ENCODE data around the gene TFPI2. TPM values are rescaled to one million over a fixed set of nuclear protein-coding genes. Genes with fewer than 3 reads are reported as not detected.

The TFPI2 gene
- total and polyA plus RNA-seq, 10 donors: 0.92 to 6.3 (median 1.5) TPM

DNA sequence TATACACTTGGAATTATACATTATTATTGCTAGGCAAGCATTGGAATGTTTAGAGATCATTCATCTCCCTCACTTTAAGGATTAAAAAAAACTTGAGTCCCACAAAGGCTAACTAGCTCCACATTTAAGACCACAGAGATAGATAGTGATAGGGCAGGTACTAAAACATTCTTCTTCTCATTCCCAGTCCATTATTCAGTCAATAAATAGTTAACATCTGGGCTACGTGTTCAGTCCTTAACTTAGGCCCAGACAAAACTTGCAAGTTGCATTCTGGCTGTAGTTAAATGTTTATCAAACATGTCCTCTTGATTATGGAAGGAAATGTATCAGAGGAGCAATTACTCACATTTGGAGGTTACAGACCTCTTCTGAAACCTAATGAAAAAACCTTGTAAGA is 33.4 kb upstream of the TFPI2 start:
- WGBS, 5 donors: 38 to 70% (median 50%) methylated on average over 1 of the region's 1 CpG
- TF ChIP-seq, protein P1, sequence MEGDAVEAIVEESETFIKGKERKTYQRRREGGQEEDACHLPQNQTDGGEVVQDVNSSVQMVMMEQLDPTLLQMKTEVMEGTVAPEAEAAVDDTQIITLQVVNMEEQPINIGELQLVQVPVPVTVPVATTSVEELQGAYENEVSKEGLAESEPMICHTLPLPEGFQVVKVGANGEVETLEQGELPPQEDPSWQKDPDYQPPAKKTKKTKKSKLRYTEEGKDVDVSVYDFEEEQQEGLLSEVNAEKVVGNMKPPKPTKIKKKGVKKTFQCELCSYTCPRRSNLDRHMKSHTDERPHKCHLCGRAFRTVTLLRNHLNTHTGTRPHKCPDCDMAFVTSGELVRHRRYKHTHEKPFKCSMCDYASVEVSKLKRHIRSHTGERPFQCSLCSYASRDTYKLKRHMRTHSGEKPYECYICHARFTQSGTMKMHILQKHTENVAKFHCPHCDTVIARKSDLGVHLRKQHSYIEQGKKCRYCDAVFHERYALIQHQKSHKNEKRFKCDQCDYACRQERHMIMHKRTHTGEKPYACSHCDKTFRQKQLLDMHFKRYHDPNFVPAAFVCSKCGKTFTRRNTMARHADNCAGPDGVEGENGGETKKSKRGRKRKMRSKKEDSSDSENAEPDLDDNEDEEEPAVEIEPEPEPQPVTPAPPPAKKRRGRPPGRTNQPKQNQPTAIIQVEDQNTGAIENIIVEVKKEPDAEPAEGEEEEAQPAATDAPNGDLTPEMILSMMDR (IDR thresholded peaks at IDR 0.05 in 8 of 11, conservative IDR thresholded peaks at IDR 0.05 in 3 of 11): no peak
- TF ChIP-seq POLR2AphosphoS5 (IDR thresholded peaks at IDR 0.05): no peak
- no peak for TF ChIP-seq POLR2A (IDR thresholded peaks at IDR 0.05)
- DNase-seq: no peak
- H3K9me3 ChIP-seq: no peaks in the 10 kb centered on the region
- H3K27ac ChIP-seq: peak overlapping the region in 6 of 8 donors; percentile 13 to 90 (median 87)
- peaks cover 0 to 20% (median 0%) of the 10 kb centered on the region in 7 donors for H3K27me3 ChIP-seq (replicated peaks in 1 of 7)
- peaks cover 0 to 28% (median 2%) of the 10 kb centered on the region in 6 donors for H3K4me1 ChIP-seq
- peaks cover 0 to 16% (median 0%) of the 10 kb centered on the region in 6 donors for H3K36me3 ChIP-seq
- intact Hi-C loops (cut with DNase I; ENCODE audit: low total_unique reads): loop anchor here (10.0 kb wide), 1 partner anchor 81 kb away; the partner anchor contains the start of gene BET1
- H3K4me3 ChIP-seq: peak overlapping the region; percentile 4 to 71 (median 46)

DNA sequence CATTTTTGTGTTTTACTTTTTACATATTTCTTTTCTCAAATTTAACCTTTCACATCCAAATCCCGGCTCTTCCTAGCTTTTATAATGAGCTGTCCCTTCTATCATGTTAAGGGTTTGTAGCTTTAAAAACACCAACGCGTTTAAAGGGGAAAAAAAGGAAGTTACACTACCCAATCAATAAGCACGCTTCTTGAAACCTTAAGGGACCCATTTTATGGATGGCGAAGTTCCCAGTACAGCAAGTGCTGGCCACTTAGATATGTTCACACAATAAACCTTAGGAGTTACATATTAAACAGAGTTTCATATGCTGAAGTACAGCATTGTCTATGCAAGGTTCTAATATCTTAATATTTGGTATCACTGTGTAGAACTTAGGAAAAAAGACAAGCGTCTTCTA is 32.7 kb upstream of the TFPI2 start:
- no peak for DNase-seq
- TF ChIP-seq, protein P1 (IDR thresholded peaks at IDR 0.05 in 8 of 11, conservative IDR thresholded peaks at IDR 0.05 in 3 of 11): no peak
- TF ChIP-seq POLR2AphosphoS5 (IDR thresholded peaks at IDR 0.05): no peak
- no peak for TF ChIP-seq POLR2A (IDR thresholded peaks at IDR 0.05)
- Histone ChIP-seq H3K4me1 (peaks cover 0 to 28% (median 2%) of the 10 kb centered on the region in 6 donors), H3K27me3 (replicated peaks in 1 of 7) (peaks cover 0 to 20% (median 0%) of the 10 kb centered on the region in 7 donors), H3K4me3 (peak overlapping the region; percentile 30 to 71 (median 46)), H3K27ac (peak overlapping the region in 7 of 8 donors; percentile 80 to 90 (median 88)), H3K9me3 (no peaks in the 10 kb centered on the region), H3K36me3 (peaks cover 0 to 16% (median 0%) of the 10 kb centered on the region in 6 donors)
- 27 to 42% (median 33%) methylated on average over 6 of the region's 6 CpGs for WGBS, 5 donors
- intact Hi-C loops (cut with DNase I; ENCODE audit: low total_unique reads): loop anchor here (10.0 kb wide), 1 partner anchor 82 kb away; the partner anchor contains the start of gene BET1

DNA sequence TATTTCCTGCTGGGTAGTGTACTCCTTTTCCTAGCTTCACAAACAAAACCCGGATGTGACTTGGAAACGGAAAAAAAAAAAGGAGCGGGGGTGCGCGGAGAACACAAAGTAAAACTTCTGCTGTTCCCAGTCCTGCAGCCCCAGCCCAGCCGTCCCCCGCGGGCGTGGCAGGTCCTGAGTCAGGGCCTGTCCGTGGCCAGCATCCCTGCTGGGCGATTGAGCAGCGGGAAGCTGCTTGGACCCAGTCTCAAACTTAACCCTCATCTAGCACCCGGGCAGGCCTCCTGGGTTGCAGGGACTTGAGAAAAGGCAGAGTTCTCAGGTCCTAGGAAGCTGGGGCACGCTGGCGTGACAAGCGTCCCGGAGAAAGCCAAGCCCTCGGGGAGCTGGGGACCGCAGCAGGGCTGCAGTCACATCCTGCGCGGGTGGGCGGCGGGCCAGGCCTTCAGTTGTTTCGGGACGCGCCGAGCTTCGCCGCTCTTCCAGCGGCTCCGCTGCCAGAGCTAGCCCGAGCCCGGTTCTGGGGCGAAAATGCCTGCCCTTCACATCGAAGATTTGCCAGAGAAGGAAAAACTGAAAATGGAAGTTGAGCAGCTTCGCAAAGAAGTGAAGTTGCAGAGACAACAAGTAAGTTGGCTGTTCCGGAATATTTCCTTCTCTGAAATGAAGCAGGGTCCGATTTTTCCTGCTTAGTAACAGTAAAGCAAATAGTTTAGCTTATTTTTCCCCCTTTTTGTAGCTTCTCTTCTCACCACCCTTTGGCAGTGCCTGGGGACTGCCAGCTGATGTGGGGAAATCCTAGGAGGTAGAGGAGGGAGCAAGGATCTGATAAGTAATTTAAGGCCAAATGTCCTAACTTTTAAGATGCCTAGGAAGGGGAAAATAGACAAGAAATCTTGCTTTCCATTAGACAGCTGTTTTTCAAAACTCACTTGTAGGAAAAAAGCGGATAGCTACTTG is 31.3 kb upstream of the TFPI2 start, which contains the start of gene GNG11:
GNG11 (plus strand) TSS at position 129 of the 960 bp plus-strand sequence; CDS start at position 532, 403 bp downstream.
- no peaks in the 10 kb centered on the region for H3K9me3 ChIP-seq
- TF ChIP-seq, protein P1 (IDR thresholded peaks at IDR 0.05 in 8 of 11, conservative IDR thresholded peaks at IDR 0.05 in 3 of 11): no peak
- TF ChIP-seq POLR2AphosphoS5 (IDR thresholded peaks at IDR 0.05): peak; percentile 66 to 87 (median 86)
- H3K27ac ChIP-seq: peak within 1 kb of the TSS; percentile 55 to 90 (median 87)
- intact Hi-C loops (cut with DNase I; ENCODE audit: low total_unique reads): loop anchor here (10.0 kb wide), 1 partner anchor 83 kb away; the partner anchor contains the start of gene BET1
- H3K27me3 ChIP-seq (replicated peaks in 1 of 7): peaks cover 0 to 21% (median 0%) of the 10 kb centered on the region in 7 donors
- peaks cover 0 to 10% (median 0%) of the 10 kb centered on the region in 6 donors for H3K36me3 ChIP-seq
- H3K4me3 ChIP-seq: peak within 1 kb of the TSS; percentile 30 to 71 (median 46)
- DNase-seq: peak; percentile 90
- peaks cover 0 to 28% (median 2%) of the 10 kb centered on the region in 6 donors for H3K4me1 ChIP-seq
- WGBS, 5 donors: 1 to 5% (median 2%) methylated on average over 38 to 39 of the region's 39 CpGs

Data from spleen (tissue), 11 donors.